HPDE6-E6E7 (cell line): Measurements from ENCODE around the gene INF2.
"Not testable (repeated sequence)": the region's sequence is repeated elsewhere in the genome, so short reads cannot be mapped to it uniquely, and the experiment has no call there.

Experiments
- DNase-seq: peaks from one replicate; pipeline ENCODE4 v3.0.0; 2011; ENCODE audit warnings: missing footprints; ENCODE audit errors: extremely low spot score

Gene INF2

DNA sequence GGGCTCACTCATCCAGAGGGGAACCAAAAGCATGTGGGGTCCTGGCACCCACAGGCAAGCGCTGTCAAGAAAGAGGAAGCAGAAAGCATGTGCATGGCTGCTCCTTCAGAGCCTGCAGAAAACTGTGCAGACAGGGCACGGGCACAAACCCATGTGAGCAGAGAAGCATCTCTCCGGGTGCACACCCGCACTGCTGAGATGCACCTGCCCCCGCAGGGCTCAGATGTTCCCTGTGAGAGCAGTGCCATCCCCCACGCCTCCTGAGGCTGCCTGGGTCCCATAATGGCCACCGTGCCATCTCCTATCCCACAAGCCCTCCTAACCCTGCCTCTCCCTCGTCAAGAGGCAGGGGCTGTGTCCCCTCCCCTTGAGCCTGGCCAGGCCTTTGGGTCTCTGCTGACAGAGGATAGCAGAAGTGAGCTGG lies 32.3 kb upstream of the INF2 start:
- DNase-seq = no peak

DNA sequence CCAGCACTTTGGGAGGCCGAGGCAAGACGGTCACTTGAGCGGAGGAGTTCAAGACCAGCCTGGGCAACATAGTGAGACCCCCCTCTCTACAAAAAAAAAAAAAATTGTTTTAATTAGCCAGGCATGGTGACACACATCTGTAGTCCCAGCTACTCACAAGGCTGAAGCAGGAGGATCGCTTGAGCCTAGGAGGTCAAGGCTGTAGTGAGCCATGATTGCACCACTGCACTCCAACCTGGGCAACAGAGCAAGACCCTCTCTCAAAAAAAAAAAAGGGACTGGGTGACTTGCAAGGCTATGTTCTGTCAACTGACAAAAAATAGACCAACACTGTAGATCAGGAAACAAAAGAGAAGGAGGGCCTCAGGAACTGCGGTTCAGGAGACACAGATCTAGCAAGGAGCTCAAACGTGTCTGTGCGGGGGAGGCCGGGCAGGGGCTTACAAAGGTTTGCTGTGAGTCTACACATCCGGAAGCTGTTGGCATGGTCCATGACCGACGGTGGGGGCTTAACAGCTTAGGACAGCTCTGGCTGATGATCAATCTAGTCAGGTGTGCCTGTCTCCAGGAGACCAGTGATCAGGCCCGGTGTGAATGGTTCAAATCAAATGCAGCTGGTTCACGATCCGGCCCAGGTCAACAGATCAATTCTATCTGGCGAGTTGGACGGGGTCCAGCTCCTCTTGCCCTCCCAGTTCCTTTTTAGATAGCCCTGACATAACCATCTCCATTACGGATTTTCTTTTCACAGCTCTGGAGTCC lies 31.7 kb upstream of the INF2 start:
- no peak for DNase-seq

DNA sequence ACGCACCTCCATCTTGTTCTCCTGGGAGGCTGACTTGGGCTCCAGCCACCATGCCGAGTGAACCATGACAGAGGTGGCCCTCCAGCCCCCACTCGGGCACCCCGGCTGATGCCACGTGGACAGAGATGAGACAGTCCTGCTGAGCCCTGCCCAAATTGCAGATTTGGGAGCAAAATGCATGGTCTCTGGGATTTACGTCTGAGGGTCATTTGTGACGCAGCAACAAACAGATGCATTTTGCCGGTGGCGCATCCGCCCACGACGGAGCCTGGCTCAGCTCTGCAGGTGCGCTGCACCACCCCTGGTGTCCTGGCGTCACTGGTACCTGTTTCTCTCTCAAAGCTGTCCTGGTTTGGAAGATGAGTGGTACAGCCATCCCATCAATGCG lies 31.1 kb upstream of the INF2 start:
- DNase-seq = no peak

DNA sequence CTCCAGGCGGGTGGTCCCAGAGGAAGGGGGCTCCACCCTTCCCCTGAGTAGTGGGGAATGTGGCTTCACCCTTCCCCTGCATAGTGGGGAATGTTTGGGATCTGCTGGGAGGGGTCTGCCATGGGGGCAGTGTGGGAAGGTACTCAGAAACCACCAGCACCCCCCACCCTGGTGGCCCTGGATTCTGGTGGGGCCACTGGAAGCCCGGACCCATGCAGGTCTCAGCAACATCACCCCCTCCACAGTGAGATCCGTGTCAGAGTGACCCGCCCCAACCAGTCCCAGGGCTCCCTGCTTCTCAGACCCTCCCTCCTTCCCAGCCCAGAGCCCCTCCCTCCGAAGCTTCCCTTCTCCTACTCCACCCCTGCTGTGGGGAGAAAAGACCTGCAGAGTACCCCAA lies 30.3 kb upstream of the INF2 start:
- DNase-seq = no peak

DNA sequence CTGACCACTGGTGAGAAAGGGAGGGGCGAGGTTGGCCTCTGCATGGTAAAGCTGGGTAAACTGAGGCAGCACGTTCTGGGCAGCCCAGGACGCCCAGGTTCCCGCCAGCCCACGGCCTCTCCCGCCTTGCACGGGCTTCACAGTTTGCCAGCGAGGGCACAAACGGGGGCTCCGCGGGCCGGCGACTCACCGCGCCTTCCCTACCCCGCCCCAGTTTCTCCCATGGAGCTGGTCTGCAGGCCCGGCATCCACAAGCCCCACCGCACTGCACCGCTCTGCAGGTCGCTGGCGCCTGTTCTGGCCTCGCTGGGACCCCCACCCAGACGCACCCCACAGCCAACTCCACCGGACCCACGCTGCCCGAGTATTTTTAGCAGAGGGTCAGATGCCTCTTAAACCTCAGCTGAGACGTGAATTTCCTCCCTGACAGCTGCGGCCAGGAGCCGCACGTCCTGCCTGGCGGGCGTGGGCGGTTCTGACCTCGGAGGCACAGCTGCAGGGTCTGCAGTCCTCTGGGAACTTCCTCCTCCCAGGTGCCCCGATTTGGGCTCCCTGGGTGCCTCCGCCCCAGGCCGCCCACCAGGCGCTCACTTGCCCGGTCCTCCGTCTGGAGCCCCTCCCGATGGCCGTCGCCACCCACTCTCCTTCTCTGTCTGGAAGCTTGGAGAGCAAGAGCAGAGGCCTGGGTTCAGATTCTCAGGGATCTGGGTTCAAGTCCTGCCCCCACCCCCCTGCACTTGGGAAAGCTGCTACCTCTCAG lies 29.5 kb upstream of the INF2 start:
- no peak for DNase-seq

DNA sequence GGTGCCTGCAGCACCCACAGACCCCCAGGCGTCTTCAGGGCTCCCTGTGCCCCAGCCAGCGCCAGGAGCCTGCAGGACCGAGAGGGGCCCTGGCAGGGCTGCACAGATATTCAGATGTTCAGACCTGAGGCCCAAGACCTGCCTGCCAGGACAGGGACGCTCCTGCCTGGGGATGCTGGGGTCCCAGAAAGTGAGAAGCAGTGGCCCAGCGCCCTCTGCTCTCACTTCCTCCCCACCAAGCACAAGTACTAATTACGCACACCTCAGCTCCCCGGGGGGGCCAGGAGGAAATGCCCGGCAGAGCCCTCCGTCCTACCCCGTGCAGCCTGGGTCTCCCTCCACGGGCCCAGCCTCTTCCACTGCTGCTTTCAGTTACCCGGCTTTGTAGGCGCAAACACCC lies 28.8 kb upstream of the INF2 start:
- no peak for DNase-seq

DNA sequence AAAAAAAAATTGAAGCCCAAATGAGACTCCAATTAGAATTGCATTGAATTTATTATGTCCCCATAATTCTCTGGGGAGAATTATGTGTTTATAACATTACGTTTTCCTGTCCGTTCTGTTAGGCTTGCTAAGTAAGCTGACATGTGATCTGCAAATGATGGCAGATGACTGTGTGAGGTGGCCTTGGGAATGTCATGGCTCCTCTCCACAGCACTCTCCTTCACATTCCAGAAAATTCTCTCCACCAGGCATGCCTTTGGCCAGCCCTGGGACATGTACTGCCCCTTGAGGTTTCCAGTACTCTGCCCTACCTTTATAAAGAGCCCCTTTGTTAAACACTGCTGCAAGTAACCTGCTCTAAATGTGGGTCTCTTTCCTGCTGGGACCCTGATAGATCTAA lies 28.3 kb upstream of the INF2 start:
- DNase-seq = no peak

DNA sequence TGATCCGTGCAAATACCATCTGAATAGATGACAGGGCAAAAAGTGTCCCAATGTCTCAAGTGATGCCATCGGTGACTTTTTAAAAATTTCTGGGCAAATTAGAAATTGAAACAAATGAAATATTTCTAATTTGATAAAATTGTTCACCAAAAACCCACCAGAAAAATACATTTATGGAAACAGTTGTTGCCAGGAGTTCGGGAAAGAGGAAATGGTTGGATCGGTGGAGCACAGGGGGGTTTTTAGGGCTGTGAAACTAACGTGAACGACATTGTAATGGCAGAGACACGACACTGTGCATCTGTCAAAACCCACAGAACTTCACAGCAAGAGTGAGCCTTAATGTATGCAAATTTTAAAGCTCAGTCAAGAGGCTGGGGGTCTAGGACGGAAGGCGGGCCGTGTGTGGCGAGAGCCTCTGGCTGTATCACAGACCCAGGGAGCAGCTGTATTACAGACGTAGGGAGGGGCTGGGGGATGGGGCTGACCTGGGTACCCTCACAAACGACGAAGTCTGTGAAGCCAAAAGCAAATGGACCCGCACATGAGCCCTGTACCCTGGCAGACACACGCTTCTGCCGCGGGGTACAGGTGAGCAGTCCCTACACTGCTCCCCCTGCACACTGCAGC lies 27.8 kb upstream of the INF2 start:
- DNase-seq = not testable (repeated sequence)

DNA sequence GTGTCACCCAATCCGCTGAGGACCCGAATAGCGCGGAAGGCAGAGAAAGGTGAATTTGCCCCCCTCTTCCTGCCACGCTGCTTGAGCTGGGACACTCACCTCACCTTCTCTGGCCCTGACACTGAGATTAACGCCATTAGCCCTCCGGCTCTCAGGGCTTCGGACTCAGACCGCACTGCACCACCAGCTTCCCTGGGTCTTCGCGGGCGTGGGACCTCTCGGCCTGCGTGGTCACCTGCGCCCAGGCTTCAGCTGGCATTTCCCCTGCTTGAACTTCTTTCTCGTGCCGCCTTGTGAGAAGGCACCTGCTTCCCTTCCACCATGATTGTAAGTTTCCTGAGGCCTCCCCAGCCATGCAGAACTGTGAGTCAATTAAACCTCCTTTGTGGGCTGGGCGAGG lies 26.9 kb upstream of the INF2 start:
- DNase-seq = not testable (repeated sequence)

DNA sequence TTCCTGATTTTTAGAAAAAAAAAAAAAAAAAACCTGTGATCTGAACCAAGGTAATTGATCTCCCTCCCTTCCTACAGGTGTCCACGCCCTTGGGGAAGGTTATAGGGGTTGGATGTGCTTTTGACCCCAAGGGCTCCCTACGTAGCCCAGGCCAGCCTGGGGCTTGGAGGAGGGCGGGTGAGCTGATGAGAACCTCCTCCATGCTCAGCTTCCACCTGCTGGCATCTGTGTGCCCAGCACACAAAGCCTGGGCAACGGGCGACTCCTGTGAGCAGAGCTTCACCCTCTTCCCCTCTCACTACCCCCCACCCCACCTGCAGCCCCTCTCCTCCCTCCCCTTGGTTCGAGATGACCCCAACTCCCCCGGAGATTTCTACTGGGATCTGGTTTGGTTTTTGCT lies 25.3 kb upstream of the INF2 start:
- no peak for DNase-seq

DNA sequence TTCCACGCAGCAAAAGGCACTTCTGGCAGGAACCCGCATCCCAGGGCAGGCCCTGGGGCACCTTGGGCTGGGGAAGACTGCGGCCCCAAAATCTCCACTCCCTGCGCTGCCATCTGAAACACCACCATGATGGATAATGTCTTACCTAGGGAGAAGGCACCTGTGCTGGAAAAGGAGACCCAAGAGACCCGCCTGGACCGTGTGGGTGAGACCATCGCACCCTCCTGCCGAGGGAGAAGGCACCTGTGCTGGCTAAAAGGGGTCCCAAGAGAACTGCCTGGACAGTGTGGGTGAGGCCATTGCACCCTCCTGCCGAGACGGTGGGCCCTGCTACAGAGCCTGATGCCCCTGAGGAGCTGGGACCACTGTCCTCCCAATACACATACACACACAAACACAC lies 24.8 kb upstream of the INF2 start:
- no peak for DNase-seq

DNA sequence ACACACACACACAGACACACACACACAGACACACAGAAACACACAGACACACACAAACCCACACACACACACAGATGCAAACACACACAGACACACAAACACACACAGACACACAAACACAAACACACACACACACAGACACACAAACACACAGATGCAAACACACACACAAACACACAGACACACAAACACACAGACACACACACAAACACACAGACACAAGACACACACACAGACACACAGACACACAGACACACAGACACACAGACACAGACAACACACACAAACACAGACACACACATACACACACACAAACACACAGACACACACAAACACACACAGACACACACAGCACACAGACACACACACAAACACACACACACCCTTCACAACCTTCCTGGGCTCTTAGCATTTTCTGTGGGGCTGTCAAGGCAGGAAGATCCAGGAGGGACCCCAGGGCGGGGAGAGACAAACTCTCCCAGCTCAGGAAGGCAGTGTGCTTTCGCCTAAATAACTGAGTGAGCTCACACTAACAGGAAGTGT lies 24.2 kb upstream of the INF2 start:
- DNase-seq = no peak

DNA sequence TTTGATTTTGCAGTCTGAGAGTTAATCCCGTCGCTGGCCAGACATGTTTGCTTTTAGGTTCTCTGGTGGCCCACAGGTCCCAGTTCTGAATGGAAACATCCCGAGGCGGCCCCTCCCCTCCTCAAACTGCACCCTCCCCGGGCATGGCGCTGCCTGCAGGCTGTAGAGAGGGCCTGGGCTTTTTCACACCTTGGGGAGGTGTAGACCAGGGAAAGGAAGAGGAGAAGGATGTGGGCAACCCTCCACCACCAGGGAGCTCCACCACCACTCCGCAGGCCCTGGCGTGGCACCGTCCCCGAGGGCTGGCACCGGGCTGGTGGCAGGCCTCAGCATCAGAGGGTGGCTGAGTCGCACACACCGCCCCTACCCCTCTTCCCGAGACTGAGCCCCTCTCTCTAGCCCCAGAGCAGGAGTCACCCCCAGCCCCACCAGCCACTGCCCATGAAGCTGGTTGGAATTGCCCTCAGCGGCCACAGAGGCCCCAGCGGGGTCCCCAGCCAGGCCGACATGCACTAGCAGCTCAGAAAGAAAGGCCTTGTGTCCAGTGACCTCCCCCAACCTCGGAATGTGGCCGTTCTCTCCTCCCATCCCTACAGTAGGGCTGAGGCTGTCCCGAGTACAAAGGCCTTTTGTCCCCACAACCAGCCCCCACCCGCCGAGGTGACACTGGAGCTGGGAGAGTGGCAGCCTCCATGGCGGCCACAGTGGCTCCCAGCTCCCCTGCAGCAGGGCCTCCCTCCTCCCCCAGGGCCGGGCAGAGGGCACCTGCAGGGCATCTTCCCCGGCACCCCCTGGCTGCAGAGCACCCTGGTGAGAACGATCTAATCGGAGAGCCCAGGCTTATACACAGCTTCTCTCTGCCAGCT lies 23.5 kb upstream of the INF2 start:
- peak; percentile 60 for DNase-seq

DNA sequence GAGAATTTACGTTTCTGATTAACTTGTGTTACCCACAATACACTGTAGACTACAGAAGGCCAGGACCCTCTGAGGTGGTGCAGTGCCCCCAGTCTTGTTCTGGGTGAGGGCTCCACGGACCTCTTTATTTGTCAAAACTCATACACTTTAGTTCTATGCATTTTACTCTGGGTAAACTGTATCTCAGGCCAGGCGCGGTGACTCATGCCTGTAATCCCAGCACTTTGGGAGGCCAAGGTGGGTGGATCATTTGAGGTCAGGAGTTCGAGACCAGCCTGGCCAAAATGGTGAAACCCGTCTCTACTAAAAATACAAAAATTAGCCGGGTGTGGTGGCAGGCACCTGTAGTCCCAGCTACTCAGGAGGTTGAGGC lies 22.9 kb upstream of the INF2 start:
- not testable (repeated sequence) for DNase-seq

DNA sequence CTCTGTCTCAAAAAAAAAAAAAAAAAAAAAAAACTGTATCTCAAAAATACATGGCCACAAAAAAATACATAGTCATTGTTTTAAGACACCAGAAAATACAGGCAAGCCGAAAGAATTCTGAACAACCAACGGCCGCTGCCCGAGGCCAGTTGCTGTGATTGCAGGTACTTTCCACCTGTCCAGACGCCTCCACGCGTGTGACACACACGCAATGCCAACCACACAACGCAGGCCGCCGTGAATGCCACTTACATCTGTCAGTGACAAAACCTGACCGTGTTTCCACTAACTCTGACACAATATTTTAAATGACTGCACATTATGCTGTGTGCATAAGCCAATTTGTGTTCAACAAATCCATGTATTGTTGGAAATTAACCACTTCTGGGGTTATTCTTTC lies 22.4 kb upstream of the INF2 start:
- DNase-seq = no peak

DNA sequence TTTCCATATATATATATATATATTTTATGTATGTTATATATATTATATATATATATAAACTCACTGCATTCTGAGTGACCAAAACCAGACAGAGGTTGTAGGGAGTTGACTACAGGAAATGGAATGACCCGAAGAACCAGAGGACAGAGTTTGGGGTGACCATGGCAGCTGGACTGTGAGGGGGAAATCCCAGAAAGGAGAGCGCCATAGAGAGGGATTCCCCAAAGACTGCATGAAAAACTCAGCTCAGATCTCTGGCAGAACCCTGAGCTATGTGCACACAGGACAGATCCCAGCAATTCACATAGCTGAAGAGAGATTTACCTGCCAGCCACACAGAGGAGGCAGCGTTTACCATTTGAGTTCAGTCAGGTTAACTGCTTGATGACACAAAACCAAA lies 19.7 kb upstream of the INF2 start:
- no peak for DNase-seq

DNA sequence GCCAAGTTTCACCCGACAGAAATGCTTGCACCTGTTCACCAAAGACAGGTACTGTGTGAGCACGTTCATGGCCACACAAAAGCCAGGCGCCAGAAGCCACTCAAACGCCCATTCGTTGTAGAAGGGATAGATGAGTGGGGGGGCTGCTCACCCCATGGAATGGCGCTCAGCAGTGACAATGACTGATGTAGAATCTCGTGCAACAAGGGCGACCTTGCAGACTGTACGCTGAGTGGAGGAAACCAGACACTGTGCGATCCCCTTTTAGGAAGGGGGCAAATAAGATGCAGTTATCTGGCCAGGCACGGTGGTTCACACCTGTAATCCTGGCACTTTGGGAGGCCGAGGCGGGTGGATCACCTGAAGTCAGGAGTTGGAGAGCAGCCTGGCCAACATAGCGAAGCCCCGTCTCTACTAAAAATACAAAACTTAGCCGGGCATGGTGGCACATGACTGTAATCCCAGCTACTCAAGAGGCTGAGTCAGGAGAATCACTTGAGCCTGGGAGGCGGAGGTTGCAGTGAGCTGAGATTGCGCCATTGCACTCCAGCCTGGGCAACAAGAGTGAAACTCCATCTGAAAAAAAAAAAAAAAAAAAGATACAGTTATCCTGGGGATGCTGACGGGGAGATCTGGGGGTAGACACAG lies 18.0 kb upstream of the INF2 start:
- not testable (repeated sequence) for DNase-seq

DNA sequence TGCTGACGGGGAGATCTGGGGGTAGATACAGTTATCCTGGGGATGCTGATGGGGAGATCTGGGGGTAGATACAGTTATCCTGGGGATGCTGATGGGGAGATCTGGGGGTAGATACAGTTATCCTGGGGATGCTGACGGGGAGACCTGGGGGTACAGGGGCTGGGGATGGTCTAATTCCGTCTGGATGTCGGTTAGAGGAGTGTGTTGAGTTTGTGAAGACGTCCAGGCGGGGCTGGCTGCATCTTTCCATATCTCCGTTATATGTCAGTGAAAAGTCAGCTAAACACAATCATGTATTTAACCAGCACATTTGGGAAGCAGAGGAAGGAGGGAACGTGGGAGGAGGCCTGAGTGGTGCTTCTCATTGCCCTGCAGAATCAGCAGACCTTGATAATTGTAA lies 17.3 kb upstream of the INF2 start:
- DNase-seq = not testable (repeated sequence)

DNA sequence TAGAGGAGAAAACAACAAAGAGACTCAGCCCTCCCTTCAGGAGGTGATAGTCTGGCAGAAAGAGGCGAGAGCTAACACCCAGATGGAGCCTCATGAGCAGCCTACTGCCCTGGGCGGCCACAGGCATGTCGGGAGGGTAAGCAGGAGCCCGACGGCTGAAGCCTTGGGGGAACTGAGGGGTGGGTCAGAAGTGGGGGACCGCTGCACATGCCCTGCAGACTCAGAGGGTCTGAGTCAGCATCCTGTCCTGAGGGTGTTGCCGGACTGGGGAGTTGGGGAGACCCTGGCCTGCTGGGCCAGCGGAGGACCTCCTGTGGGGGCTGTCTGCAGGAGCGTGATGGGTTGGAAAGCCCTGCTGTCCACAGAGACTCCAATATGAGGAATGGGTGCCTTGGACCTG lies 15.9 kb upstream of the INF2 start:
- no peak for DNase-seq

DNA sequence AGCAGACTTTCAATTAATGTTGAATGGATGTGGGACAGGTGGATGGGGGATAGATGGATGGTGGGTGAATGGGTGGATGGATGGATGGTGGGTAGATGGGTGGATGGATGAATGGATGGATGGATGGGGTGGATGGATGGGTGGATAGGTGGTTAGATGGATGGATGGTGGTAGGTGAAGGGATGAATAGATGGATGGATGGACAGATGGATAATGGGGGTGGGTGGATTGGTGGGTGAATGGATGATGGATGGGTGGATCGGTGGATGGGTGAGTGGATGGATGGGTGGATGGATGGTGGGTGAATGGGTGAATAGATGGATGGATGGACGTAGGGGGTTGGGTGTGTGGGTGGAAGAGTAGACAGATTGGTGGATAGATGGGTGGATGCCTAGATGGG lies 14.0 kb upstream of the INF2 start:
- no peak for DNase-seq

DNA sequence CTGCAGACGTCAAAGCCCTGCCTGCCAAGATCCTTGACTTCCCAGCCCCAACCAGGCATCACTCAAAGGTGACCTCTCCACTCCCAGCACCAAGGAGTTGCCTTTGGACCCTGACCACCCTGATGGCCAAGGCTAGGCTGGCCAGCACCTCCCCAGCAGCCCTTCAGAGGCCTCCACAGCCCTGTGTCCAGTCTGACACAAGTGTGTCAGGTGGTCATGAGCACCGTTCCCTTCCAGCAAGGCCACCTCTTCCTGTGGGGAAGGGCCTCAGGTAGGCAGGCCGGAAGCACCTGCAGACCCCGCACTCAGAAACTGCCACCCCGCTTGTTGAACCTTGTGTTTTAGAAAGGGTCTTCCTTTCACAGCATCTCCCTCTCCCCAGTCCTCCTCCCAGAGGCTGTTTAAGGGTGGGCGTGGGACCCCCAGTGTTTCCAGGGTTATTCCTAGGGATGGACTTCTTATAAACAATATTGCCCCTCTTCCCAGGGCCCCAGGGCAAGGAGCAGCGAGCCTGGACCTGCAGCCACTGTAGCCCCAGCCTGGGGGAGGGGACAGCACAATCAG lies 13.2 kb upstream of the INF2 start:
- no peak for DNase-seq
